Measurements from ENCODE around the gene MRTFA.

GRCh38 chr22:40651563-40652501 is 15.3 kb upstream of the MRTFA start:
- no peak for TF ChIP-seq CTCF (conservative IDR thresholded peaks at IDR 0.05; ENCODE audit: low read length)
- no peak for TF ChIP-seq EZH2phosphoT487 (IDR thresholded peaks at IDR 0.05; ENCODE audit: borderline replicate concordance, low read depth, low read length)
